GM12801 (cell line): ENCODE results near the gene CEBPB.

Experiments
- CTCF ChIP-seq: IDR thresholded peaks from one replicate; pipeline ENCODE4 v1.5.1; 2011; ENCODE audit warnings: control low read depth; ENCODE audit not compliant: insufficient read length; ENCODE audit errors: extremely low read depth

The CEBPB gene

DNA sequence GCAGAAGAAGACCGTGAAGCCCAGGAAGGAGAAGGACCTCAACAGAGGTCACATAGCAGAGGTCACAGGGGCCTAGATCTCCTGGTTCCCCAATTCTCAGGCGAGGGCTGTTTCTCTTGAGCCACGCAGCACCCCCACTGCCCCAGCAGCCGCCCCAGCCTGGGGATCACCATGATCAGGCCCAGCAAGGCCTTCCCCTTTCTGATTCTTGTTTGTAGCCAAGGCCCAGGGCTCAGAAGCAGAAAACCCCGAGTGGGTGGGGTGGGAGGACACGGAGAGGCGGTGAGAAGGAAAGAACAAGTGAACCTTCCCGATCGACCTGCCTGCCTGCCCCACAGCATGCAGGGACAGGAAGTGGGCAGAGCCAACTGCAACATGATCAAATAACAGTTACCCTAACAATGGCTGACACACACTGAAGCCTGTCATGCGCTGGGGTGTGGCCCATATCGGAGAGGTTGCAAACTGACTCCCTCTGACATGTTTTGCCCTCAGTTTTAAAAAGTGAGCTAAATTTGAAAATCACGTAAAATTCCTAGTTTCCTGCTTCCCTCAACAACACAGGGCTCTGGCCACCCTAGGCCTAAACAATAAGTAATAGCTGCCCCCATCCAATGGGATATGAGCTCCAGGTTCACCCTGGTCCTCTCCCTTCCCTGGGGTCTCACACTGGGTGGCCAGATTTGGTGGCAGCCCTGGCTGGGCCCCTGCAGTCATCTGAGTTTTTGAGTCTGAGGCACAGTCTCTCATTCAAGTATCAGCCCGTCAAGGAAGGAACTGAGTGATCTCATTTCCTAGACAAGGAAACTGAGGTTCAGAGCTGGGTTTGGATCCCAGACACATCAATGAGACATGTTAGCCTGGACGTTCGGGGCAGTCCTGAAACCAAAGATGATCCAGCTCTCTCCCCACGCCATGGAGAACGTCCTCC, 43.6 kb upstream of the CEBPB start:
- no peak for TF ChIP-seq CTCF

- TF ChIP-seq CTCF, result no peak
These were observed 41.0 kb upstream of the CEBPB start for GRCh38 chr20:50149481-50150254.

DNA sequence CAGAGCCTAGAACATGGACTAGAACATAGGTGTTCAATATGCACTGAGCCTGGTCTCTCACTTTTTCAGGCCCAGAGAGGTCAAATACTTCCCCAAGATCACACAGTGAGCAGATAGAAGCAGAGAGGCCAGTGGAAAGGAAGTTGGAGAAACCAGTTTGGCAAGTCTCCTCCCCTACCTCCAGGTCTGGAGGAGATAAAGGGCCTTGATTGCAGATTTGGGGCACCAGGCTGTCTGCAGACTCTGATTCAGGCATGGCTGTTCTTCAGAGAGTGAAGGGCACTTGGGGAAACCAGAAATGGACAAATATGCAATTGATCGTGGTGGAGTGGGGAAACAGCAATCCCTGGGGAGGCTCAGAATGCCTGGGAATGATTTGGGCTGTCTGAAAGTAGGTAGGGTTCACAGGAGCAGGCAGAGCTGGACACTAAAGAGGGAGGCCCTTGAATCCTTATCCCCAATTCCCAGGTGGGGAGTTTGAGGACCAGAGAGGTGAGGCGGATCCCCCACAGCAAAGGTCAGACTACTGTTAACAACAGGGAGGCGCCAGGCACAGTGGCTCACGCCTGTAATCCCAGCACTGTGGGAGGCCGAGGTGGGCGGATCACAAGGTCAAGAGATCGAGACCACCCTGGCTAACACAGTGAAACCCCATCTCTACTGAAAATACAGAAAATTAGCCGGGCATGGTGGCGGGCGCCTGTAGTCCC, 39.4 kb upstream of the CEBPB start:
- TF ChIP-seq CTCF, result no peak

DNA sequence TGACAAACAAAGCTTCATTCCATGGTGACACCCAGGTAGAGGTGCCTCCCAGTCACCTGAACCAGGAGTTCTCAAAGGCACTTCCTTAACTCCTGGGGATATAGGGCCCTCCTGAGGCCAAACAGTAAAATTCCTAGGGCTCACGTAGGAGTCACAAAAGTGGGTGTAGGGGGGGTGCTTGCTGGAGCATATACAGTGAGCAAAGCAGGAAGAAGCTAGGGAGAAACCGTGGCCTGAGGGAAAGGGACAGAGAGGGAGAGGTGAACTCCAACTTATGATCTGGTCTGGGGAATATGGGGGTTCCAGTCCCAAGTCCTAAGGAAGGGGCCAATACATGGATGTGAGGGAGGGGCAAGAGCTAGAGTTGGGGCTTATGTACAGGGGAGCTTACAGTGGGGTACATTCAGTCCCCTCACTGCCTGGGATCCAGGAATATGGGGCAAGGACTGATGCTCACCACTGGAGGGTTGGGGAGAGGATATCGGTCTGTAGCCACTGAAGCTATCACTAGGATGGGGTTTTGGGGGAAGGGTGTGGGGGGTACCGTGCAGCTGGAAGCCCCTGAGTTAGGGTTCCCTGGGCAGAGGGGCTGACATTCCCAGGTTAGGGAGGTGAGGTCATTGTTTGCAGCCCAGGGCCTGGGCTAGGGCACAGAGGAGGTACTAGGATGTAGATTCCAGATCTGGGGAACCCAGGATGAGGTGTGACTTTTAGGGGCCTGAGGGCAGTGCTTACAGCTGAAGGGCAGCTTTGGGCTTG, 38.1 kb upstream of the CEBPB start:
- TF ChIP-seq CTCF, result no peak

- TF ChIP-seq CTCF, result no peak
These were observed 37.5 kb upstream of the CEBPB start for GRCh38 chr20:50153153-50153499.

- TF ChIP-seq CTCF, result no peak
These were observed 36.9 kb upstream of the CEBPB start, which contains the start of gene PEDS1 for GRCh38 chr20:50153500-50154377. PEDS1 (minus strand) TSS chr20:50153723; CDS start chr20:50153637, 86 bp downstream.
